CD14-positive monocyte (primary cell): Measurements from ENCODE around the gene BEX5. TPM values are rescaled to one million over a fixed set of nuclear protein-coding genes. Genes with fewer than 3 reads are reported as not detected.

ENCODE experiments used
- DNase-seq, 3 donors: peaks; one replicate each; pipeline ENCODE4 v3.0.0-alpha.2; 2011 to 2022
- H2AFZ ChIP-seq: 2 replicates; pipeline ENCODE4 v1.6.0; 2012; ENCODE audit warnings: mild to moderate bottlenecking, low read depth, low read length, inconsistent platforms; ENCODE audit not compliant: insufficient read depth, poor library complexity, severe bottlenecking
- H3K27ac ChIP-seq, 2 donors: 1 replicate in 1 of 2; 2 replicates in 1 of 2; pipeline ENCODE4 v1.5.1; 2012 to 2013; ENCODE audit warnings: low read length in 2 of 2, control low read depth in 1 of 2, inconsistent platforms in 1 of 2, low read depth in 1 of 2, mild to moderate bottlenecking in 1 of 2
- H3K27me3 ChIP-seq, 2 donors: one replicate each; pipeline versions ENCODE4 v1.6.0 to v1.6.1; 2011 to 2013; ENCODE audit warnings: low read length in 2 of 2; ENCODE audit not compliant: control insufficient read depth in 2 of 2, insufficient read depth in 2 of 2
- H3K36me3 ChIP-seq, 2 donors: replicated peaks in 1 of 2; 1 replicate in 1 of 2; 2 replicates in 1 of 2; pipeline versions ENCODE4 v1.5.1 to v1.6.1; 2012 to 2013; ENCODE audit warnings: low read length in 2 of 2, control low read depth in 1 of 2, inconsistent platforms in 1 of 2, mild to moderate bottlenecking in 1 of 2; ENCODE audit not compliant: insufficient read depth in 2 of 2, control insufficient read depth in 1 of 2
- H3K4me1 ChIP-seq, 2 donors: 1 replicate in 1 of 2; 2 replicates in 1 of 2; pipeline versions ENCODE4 v1.5.1 to v1.6.1; 2012 to 2013; ENCODE audit warnings: low read length in 2 of 2, control low read depth in 1 of 2, inconsistent platforms in 1 of 2, mild to moderate bottlenecking in 1 of 2, moderate library complexity in 1 of 2; ENCODE audit not compliant: insufficient read depth in 2 of 2, control insufficient read depth in 1 of 2
- H3K4me2 ChIP-seq: replicated peaks from 2 replicates; pipeline ENCODE3; 2012; ENCODE audit warnings: low read length, moderate library complexity, mild to moderate bottlenecking; ENCODE audit not compliant: poor library complexity, severe bottlenecking; ENCODE audit errors: extremely low read depth
- H3K4me3 ChIP-seq, 3 experiments: fragments of 200-600 bp in 1 of 3; sonication (generic) in 1 of 3; replicated peaks in 1 of 3; 1 replicate in 2 of 3; 2 replicates in 1 of 3; pipeline ENCODE4 v1.5.1; 2011 to 2013; ENCODE audit warnings: low read length in 3 of 3, mild to moderate bottlenecking in 3 of 3, control low read depth in 2 of 3, low read depth in 2 of 3, inconsistent platforms in 1 of 3, moderate library complexity in 1 of 3
- H3K79me2 ChIP-seq: 2 replicates; pipeline ENCODE4 v1.6.0; 2012; ENCODE audit warnings: mild to moderate bottlenecking, control low read depth, inconsistent platforms, low read length, moderate library complexity; ENCODE audit not compliant: insufficient read depth
- H3K9ac ChIP-seq: 2 replicates; pipeline ENCODE4 v1.6.0; 2017; ENCODE audit warnings: low read length, mild to moderate bottlenecking; ENCODE audit not compliant: insufficient read depth, poor library complexity, severe bottlenecking
- H3K9me3 ChIP-seq, 2 donors: replicated peaks in 1 of 2; 1 replicate in 1 of 2; 2 replicates in 1 of 2; pipeline versions ENCODE4 v1.5.1 to v1.6.1; 2012 to 2013; ENCODE audit warnings: low read length in 2 of 2, control low read depth in 1 of 2; ENCODE audit not compliant: control insufficient read depth in 1 of 2, insufficient read depth in 1 of 2
- H4K20me1 ChIP-seq: 2 replicates; pipeline ENCODE4 v1.6.0; 2012; ENCODE audit warnings: mild to moderate bottlenecking, low read length, control low read depth, moderate library complexity; ENCODE audit not compliant: insufficient read depth
- H3K27ac Mint-ChIP-seq, 7 donors: one replicate each; pipeline ENCODE4 v1.8.0; 2020; ENCODE audit warnings: mild to moderate bottlenecking in 7 of 7, mixed read lengths in 7 of 7, moderate library complexity in 6 of 7, inconsistent platforms in 2 of 7
- H3K27me3 Mint-ChIP-seq, 3 donors: one replicate each; pipeline ENCODE4 v1.8.0; 2021 to 2022; ENCODE audit warnings: low read depth in 3 of 3, mild to moderate bottlenecking in 3 of 3, mixed read lengths in 3 of 3, moderate library complexity in 3 of 3, inconsistent platforms in 1 of 3
- H3K36me3 Mint-ChIP-seq, 2 donors: one replicate each; pipeline ENCODE4 v1.8.0; 2020; ENCODE audit warnings: mixed read lengths in 2 of 2, inconsistent platforms in 1 of 2, mild to moderate bottlenecking in 1 of 2
- H3K4me1 Mint-ChIP-seq: one replicate; pipeline ENCODE4 v1.8.0; 2020; ENCODE audit warnings: mild to moderate bottlenecking, mixed read lengths
- H3K4me3 Mint-ChIP-seq, 2 donors: one replicate each; pipeline ENCODE4 v1.8.0; 2020; ENCODE audit warnings: mild to moderate bottlenecking in 2 of 2, mixed read lengths in 2 of 2, moderate library complexity in 1 of 2
- H3K9me3 Mint-ChIP-seq, 7 donors: one replicate each; pipeline ENCODE4 v1.8.0; 2020 to 2022; ENCODE audit warnings: mixed read lengths in 7 of 7, mild to moderate bottlenecking in 6 of 7, moderate library complexity in 6 of 7, inconsistent platforms in 2 of 7
- CTCF ChIP-seq: fragments of 200-600 bp; IDR thresholded peaks from one replicate; pipeline ENCODE4 v1.8.0; 2022; ENCODE audit warnings: antibody characterized with exemption, mild to moderate bottlenecking
- WGBS: methylation state at CpG from one replicate; pipeline ENCODE4 v1.1.5; 2013; ENCODE audit warnings: missing lambda C conversion rate; ENCODE audit not compliant: insufficient coverage; 5-methylcytosine and 5-hydroxymethylcytosine counted together
- intact Hi-C, 2 donors: fragments of 100-400 bp; cut with micrococcal nuclease; formaldehyde crosslinking; loops; one replicate each; pipeline versions ENCODE4 v1.15.0 to v1.15.1; 2023
- polyA minus RNA-seq: library from RNA; depleted of rRNA, polyadenylated mRNA; stranded (reverse); fragments of >200 nt; gene quantifications from 2 replicates; pipeline ENCODE4 v1.2.3, GENCODE V29; 2012
- polyA plus RNA-seq, 3 donors: library from polyadenylated mRNA; depleted of rRNA in 1 of 3; unstranded in 2 of 3; stranded (reverse) in 1 of 3; fragments of 300-500 nt in 2 of 3; fragments of >200 nt in 1 of 3; fragmentation: Illumina TruSeq in 2 of 3; gene quantifications; 1 replicate in 2 of 3; 2 replicates in 1 of 3; pipeline ENCODE4 v1.2.3, GENCODE V29; 2012 to 2021
- total RNA-seq, 12 experiments: library from RNA in 1 of 12; stranded (reverse) in 1 of 12; fragments of 120-200 nt in 1 of 12; gene quantifications; one replicate each; pipeline ENCODE4 v1.2.4 and lab custom pipeline; 2013 to 2026; ENCODE audit warnings: mixed read lengths in 6 of 12, inconsistent platforms in 1 of 12

The BEX5 gene
- not detected for total RNA-seq (2013)
- under 1 TPM in 1 of 3 donors, not detected in 2; 0.24 TPM for polyA plus RNA-seq
- not detected in 2 replicates for polyA minus RNA-seq
- total RNA-seq (lab: John Stamatoyannopoulos, UW) = 0 to 1.2 (median 0.12) reads per million in 11 experiments

DNA sequence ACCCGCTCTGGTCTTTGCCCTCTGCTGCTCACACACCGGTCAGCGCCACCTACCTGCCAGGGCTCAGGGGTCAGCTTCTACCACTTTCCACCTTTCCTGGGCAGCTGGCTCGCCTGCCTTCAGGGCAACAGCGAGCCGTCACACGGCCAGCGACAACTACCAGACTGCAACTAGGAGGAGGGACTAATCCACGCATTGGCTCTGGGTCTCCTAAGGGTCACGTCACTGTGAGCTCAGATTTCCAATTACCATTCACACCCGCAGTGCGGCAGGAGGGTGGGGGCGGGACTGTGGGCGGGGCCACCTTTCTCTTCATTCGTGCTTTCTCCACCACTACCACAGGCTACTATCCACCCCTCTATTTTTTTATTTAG is at the start of gene BEX5:
Gene BEX5 (minus strand): TSS at position 172 of the 374 bp plus-strand sequence. CDS start 1,712 bp downstream, outside the sequence.
- Mint-ChIP-seq H3K27ac (peak within 1 kb of the TSS in 1 of 7 donors; percentile 45), H3K4me3 (peak within 1 kb of the TSS; percentile 74 to 93), H3K27me3 (peaks cover 19 to 31% (median 27%) of the 10 kb centered on the region in 3 donors), H3K36me3 (no peaks in the 10 kb centered on the region), H3K9me3 (peaks cover 0 to 12% (median 5%) of the 10 kb centered on the region in 7 donors), H3K4me1 (peaks cover 17% of the 10 kb centered on the region)
- WGBS = 0% methylated on average over 3 of the region's 15 CpGs
- Histone ChIP-seq H3K36me3 (no peaks in the 10 kb centered on the region), H3K79me2 (no peaks in the 10 kb centered on the region), H2AFZ (peak within 1 kb of the TSS; percentile 69), H3K4me2 (peak within 1 kb of the TSS; percentile 70), H3K27ac (no peak within 1 kb of the TSS), H3K4me3 (peak within 1 kb of the TSS; percentile 11 to 69 (median 29)), H4K20me1 (no peaks in the 10 kb centered on the region), H3K9ac (no peak within 1 kb of the TSS), H3K4me1 (peaks cover 0 to 5% of the 10 kb centered on the region in 2 donors), H3K9me3 (no peaks in the 10 kb centered on the region), H3K27me3 (peaks cover 10 to 17% of the 10 kb centered on the region in 2 donors)
- TF ChIP-seq CTCF = no peak
- intact Hi-C loops = no loop called here
- DNase-seq = peak; percentile 3 to 21 (median 11)

DNA sequence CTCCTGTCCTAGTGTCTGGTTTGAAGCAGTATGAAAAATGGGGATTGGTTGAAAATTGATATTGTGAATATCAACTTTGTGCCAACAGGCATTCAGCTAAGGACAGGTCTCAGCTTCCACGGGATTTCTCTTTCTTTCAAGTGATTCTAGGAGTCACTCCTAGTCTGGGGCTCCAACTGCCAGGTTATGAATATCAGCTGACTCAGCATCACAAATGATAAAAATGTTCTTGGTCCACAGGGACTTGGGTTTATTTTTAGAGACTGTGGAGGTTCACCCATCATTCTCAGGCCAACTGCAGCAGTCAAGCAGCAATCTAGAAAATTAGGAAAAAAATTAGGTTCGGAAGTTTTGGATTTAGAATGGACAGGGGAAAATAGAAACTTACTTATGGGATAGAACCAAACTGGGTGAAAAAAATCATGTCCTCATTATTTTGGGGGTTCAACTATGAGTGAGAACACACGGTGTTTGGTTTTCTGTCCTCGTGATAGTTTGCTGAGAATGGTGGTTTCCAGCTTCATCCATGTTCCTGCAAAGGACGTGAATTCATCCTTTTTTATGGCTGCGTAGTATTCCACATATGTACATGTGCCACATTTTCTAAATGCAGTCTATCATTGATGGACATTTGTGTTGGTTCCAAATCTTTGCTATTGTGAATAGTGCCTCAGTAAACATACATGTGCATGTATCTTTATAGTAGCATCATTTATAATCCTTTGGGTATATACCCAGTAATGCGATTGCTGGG is 30.4 kb upstream of the BEX5 start:
- H3K4me1 Mint-ChIP-seq = no peaks in the 10 kb centered on the region
- intact Hi-C loops = no loop called here
- no CpG with 5 or more reads among the region's 7 CpGs for WGBS
- peaks cover 0 to 1% (median 0%) of the 10 kb centered on the region in 3 donors for H3K27me3 Mint-ChIP-seq
- H4K20me1 ChIP-seq = no peaks in the 10 kb centered on the region
- DNase-seq = no peak
- H3K9me3 ChIP-seq = no peaks in the 10 kb centered on the region
- H3K9ac ChIP-seq = no peak overlapping the region
- H2AFZ ChIP-seq = no peak overlapping the region
- no peak overlapping the region for H3K27ac ChIP-seq
- H3K9me3 Mint-ChIP-seq = peaks cover 0 to 12% (median 9%) of the 10 kb centered on the region in 7 donors
- TF ChIP-seq CTCF = no peak
- no peaks in the 10 kb centered on the region for H3K27me3 ChIP-seq
- H3K4me3 Mint-ChIP-seq = no peak overlapping the region
- H3K36me3 Mint-ChIP-seq = no peaks in the 10 kb centered on the region
- H3K36me3 ChIP-seq = no peaks in the 10 kb centered on the region
- no peaks in the 10 kb centered on the region for H3K79me2 ChIP-seq
- no peak overlapping the region for H3K4me3 ChIP-seq
- no peak overlapping the region for H3K27ac Mint-ChIP-seq
- no peaks in the 10 kb centered on the region for H3K4me1 ChIP-seq
- no peak overlapping the region for H3K4me2 ChIP-seq
